Measurements from ENCODE around the gene VIPR1.

DNA sequence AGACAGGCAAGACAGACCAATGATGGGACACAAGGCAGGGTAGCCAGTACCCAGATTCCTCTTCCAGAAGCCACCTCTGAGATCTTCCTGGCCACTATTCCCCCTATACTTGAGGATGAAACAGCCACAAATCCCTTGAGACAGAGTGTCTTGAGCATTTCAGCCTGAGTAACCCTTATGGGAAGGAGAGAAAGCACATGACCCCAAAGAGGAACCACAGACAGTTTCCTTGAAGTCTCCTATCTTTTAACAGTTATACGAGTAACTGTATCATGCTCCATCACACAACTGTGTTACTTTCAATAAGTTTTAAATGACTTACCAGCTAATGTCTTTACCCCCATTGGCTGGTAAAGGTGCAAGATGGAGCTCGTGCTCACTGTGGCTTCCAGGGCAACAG, 9.3 kb downstream of the VIPR1 start:
- TF ChIP-seq, protein P1, sequence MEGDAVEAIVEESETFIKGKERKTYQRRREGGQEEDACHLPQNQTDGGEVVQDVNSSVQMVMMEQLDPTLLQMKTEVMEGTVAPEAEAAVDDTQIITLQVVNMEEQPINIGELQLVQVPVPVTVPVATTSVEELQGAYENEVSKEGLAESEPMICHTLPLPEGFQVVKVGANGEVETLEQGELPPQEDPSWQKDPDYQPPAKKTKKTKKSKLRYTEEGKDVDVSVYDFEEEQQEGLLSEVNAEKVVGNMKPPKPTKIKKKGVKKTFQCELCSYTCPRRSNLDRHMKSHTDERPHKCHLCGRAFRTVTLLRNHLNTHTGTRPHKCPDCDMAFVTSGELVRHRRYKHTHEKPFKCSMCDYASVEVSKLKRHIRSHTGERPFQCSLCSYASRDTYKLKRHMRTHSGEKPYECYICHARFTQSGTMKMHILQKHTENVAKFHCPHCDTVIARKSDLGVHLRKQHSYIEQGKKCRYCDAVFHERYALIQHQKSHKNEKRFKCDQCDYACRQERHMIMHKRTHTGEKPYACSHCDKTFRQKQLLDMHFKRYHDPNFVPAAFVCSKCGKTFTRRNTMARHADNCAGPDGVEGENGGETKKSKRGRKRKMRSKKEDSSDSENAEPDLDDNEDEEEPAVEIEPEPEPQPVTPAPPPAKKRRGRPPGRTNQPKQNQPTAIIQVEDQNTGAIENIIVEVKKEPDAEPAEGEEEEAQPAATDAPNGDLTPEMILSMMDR (conservative IDR thresholded peaks at IDR 0.05 in 1 of 2, IDR thresholded peaks at IDR 0.05 in 1 of 2; ENCODE audit: low read depth in 1 of 2, low read length in 2 of 2), result no peak
- TF ChIP-seq EZH2 (IDR thresholded peaks at IDR 0.05; ENCODE audit: low read length, missing control alignments), result no peak
